Hepatocyte (in vitro differentiated cells): Measurements from ENCODE around the gene BBS1.

Experiments used
- CTCF ChIP-seq: fragments of 200-600 bp; sonication (generic); IDR thresholded peaks from 2 replicates; pipeline ENCODE4 v1.5.1; 2016; ENCODE audit warnings: antibody characterized with exemption, mild to moderate bottlenecking; ENCODE audit not compliant: poor library complexity
- EZH2 ChIP-seq: fragments of 200-600 bp; sonication (generic); IDR thresholded peaks from 2 replicates; pipeline ENCODE4 v1.6.1; 2016; ENCODE audit warnings: antibody characterized with exemption, mild to moderate bottlenecking, borderline replicate concordance
- EZH2phosphoT487 ChIP-seq: fragments of 200-600 bp; sonication (generic); IDR thresholded peaks from one replicate; pipeline ENCODE4 v1.6.1; 2018; ENCODE audit warnings: antibody characterized with exemption, mild to moderate bottlenecking, low read depth, moderate library complexity; ENCODE audit not compliant: unreplicated experiment, severe bottlenecking

- TF ChIP-seq CTCF (no peak), EZH2phosphoT487 (no peak), EZH2 (no peak)
These were observed 54.1 kb downstream of the BBS1 start for GRCh38 chr11:66564538-66564937.
